Measurements from ENCODE around the gene PRR33. TPM values are rescaled to one million over a fixed set of nuclear protein-coding genes. Genes with fewer than 3 reads are reported as not detected.

PRR33 gene
- total and polyA plus RNA-seq, 7 donors = 0.13 TPM; not detected in 6

- no peak for DNase-seq
- no peak for TF ChIP-seq POLR2A (IDR thresholded peaks at IDR 0.05)
- TF ChIP-seq POLR2AphosphoS5 (IDR thresholded peaks at IDR 0.05) = no peak
- no peak for TF ChIP-seq EP300 (IDR thresholded peaks at IDR 0.05)
- TF ChIP-seq CTCF (IDR thresholded peaks at IDR 0.05) = no peak
- Histone ChIP-seq H3K36me3 (no peaks in the 10 kb centered on the region), H3K4me1 (no peaks in the 10 kb centered on the region), H3K27ac (no peak overlapping the region), H3K9me3 (no peaks in the 10 kb centered on the region), H3K4me3 (no peak overlapping the region), H3K27me3 (peaks cover 0 to 5% (median 0%) of the 10 kb centered on the region in 3 donors)
- WGBS, 2 donors = 82 to 88% methylated on average over 18 of the region's 18 CpGs
- intact Hi-C loops (cut with DNase I) = loop anchor here (2.0 kb wide), 1 partner anchor 23 kb away; no protein-coding TSS in a partner anchor
Measured at GRCh38 chr11:1933416-1934334, 42.0 kb upstream of the PRR33 start.

GRCh38 chr11:1932681-1933080, 41.0 kb upstream of the PRR33 start:
- TF ChIP-seq POLR2A (IDR thresholded peaks at IDR 0.05) (no peak), CTCF (IDR thresholded peaks at IDR 0.05) (no peak), POLR2AphosphoS5 (IDR thresholded peaks at IDR 0.05) (no peak), EP300 (IDR thresholded peaks at IDR 0.05) (no peak)
- no peaks in the 10 kb centered on the region for H3K36me3 ChIP-seq
- 93 to 97% methylated on average over 4 of the region's 4 CpGs for WGBS, 2 donors
- H3K27ac ChIP-seq = no peak overlapping the region
- DNase-seq = no peak
- H3K4me1 ChIP-seq = no peaks in the 10 kb centered on the region
- no peaks in the 10 kb centered on the region for H3K27me3 ChIP-seq
- H3K9me3 ChIP-seq = no peaks in the 10 kb centered on the region
- no peak overlapping the region for H3K4me3 ChIP-seq
- intact Hi-C loops (cut with DNase I) = no loop called here

- no peak for TF ChIP-seq EP300 (IDR thresholded peaks at IDR 0.05)
- TF ChIP-seq POLR2A (IDR thresholded peaks at IDR 0.05) = no peak
- no peak for TF ChIP-seq POLR2AphosphoS5 (IDR thresholded peaks at IDR 0.05)
- no peak for TF ChIP-seq CTCF (IDR thresholded peaks at IDR 0.05)
- H3K9me3 ChIP-seq = no peaks in the 10 kb centered on the region
- WGBS, 2 donors = 73 to 79% methylated on average over 11 of the region's 11 CpGs
- no peak for DNase-seq
- intact Hi-C loops (cut with DNase I) = no loop called here
- peak overlapping the region in 2 of 4 donors; percentile 28 to 38 for H3K27ac ChIP-seq
- no peaks in the 10 kb centered on the region for H3K27me3 ChIP-seq
- H3K4me1 ChIP-seq = no peaks in the 10 kb centered on the region
- H3K4me3 ChIP-seq = no peak overlapping the region
- no peaks in the 10 kb centered on the region for H3K36me3 ChIP-seq
Measured at GRCh38 chr11:1932105-1932480, 40.4 kb upstream of the PRR33 start.

GRCh38 chr11:1931341-1932104, 39.8 kb upstream of the PRR33 start:
- TF ChIP-seq EP300 (IDR thresholded peaks at IDR 0.05) (no peak), CTCF (IDR thresholded peaks at IDR 0.05) (no peak), POLR2A (IDR thresholded peaks at IDR 0.05) (no peak), POLR2AphosphoS5 (IDR thresholded peaks at IDR 0.05) (no peak)
- Histone ChIP-seq H3K4me1 (no peaks in the 10 kb centered on the region), H3K36me3 (no peaks in the 10 kb centered on the region), H3K4me3 (no peak overlapping the region), H3K27me3 (no peaks in the 10 kb centered on the region), H3K27ac (peak overlapping the region; percentile 28 to 38 (median 31)), H3K9me3 (no peaks in the 10 kb centered on the region)
- intact Hi-C loops (cut with DNase I) = no loop called here
- DNase-seq = no peak
- WGBS, 2 donors = 43 to 53% methylated on average over 18 of the region's 18 CpGs

All from sigmoid colon (tissue), 7 donors.